ENCODE results near the gene HM13.
A peak's percentile ranks its signal among the peaks of the same experiment; 100 is the strongest.
"Not testable (repeated sequence)": the region's sequence is repeated elsewhere in the genome, so short reads cannot be mapped to it uniquely, and the experiment has no call there.

Gene HM13

GRCh38 chr20:31497838-31498540 is 16.3 kb upstream of the HM13 start:
- no peak for DNase-seq (ENCODE audit: extremely low read depth in 1 of 2, low read depth in 1 of 2)

DNA sequence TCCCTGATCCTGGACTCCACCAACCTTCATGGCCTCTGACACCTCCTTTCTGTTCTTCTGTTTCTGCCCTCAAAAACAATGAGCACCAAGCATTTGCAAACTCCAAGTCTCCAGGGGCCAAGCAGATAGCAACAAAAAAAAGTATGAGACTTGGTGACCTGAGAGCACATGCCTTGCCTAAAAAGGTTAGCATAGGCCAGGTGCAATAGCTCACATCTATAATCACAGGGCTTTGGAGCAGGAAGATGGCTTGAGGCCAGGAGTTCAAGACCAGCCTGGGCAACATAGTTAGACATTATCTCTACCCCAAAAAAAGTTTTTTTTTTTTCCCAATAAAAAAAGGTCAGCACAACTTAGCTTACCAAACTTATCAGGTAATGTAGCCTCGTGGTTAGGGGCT is 13.7 kb upstream of the HM13 start:
- DNase-seq (ENCODE audit: extremely low read depth in 1 of 2, low read depth in 1 of 2), result no peak

- DNase-seq (ENCODE audit: extremely low read depth in 1 of 2, low read depth in 1 of 2), result peak; percentile 40 to 65
Observed at GRCh38 chr20:31502884-31503673, 11.2 kb upstream of the HM13 start.

GRCh38 chr20:31505903-31506302 is 8.3 kb upstream of the HM13 start:
- no peak for DNase-seq (ENCODE audit: extremely low read depth in 1 of 2, low read depth in 1 of 2)

- DNase-seq (ENCODE audit: extremely low read depth in 1 of 2, low read depth in 1 of 2), result no peak
Observed at GRCh38 chr20:31508517-31509244, 5.6 kb upstream of the HM13 start.

- no peak for DNase-seq (ENCODE audit: extremely low read depth in 1 of 2, low read depth in 1 of 2)
Observed at GRCh38 chr20:31515072-31515774, 981 bp downstream of the HM13 start.

DNA sequence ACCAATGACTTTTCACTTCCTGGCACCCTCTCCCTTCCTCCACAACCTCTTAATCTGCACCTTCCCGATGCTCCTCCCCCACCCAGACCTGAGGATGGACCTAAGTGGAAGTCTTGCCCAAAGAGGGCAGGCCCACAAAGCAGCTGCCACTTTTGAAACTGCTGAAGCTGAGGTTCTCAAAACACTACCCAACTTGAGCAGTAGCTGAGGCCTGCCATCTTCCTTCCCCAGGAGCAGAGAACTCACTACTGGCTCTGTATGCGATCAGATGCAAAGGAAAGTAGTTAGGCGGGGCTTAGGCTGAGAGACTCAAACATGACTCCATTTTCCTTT is 1.5 kb downstream of the HM13 start:
- no peak for DNase-seq (ENCODE audit: extremely low read depth in 1 of 2, low read depth in 1 of 2)

DNA sequence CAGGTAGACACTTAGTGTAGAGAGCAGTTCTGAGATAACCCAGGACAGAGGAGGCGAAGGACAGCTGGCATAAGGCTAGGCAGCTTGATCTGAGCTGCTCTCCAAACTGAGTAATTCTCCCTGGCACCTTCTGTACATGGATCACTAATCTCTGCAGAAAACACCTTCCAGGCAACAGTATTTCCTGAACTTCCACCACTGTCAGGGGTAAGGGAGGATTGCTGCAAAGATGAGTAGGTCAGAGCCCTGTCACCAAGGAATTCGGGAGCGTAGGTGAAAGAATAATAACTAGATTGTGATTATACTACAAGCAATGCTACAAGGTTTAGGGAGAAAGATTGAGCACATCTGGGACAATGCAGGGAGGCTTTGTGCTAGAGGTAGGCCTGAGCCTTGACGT is 1.9 kb downstream of the HM13 start:
- DNase-seq (ENCODE audit: extremely low read depth in 1 of 2, low read depth in 1 of 2), result no peak

- DNase-seq (ENCODE audit: extremely low read depth in 1 of 2, low read depth in 1 of 2), result no peak
Observed at GRCh38 chr20:31516651-31517050, 2.4 kb downstream of the HM13 start.

DNA sequence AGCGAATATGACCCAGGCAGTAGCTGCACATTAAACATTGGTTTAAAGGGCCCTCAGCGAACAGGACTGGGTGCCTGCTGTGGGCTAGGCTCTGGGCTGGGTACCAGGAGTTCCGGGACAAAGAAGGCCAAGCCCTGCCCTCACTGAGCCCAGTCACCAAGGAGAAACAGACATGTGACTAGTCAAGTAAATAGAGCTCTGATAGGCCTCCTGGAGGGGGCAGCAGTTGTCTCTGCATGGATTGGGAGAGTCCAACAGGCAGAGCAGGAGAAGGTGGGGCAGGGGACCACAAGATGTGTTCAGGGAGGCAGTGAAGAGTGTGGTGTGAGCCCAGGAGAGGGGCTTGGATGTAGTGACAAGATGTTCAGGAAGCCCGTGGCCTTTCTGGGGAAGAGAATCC is 3.1 kb downstream of the HM13 start:
- no peak for DNase-seq (ENCODE audit: extremely low read depth in 1 of 2, low read depth in 1 of 2)

DNA sequence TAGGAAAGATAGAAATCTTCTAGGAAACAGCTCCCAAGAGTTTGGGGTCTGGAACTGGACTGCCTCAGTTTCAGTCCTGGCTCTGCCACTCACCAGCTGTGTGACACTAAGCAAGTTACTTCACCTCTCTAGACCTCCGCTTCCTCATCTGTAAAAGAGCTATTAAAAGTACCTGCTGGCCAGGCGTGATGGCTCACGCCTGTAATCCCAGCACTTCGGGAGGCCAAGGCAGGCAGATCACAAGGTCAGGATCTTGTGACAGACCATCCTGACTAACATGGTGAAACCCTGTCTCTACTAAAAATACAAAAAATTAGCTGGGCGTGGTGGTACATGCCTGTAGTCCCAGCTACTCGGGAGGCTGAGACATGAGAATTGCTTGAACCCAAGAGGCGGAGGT is 7.0 kb downstream of the HM13 start:
- DNase-seq (ENCODE audit: extremely low read depth in 1 of 2, low read depth in 1 of 2), result not testable (repeated sequence)

- DNase-seq (ENCODE audit: extremely low read depth in 1 of 2, low read depth in 1 of 2), result no peak
Observed at GRCh38 chr20:31522731-31523130, 8.5 kb downstream of the HM13 start.

GRCh38 chr20:31523361-31524283 is 9.4 kb downstream of the HM13 start:
- no peak for DNase-seq (ENCODE audit: extremely low read depth in 1 of 2, low read depth in 1 of 2)

GRCh38 chr20:31527266-31527665 is 13.0 kb downstream of the HM13 start:
- DNase-seq (ENCODE audit: extremely low read depth in 1 of 2, low read depth in 1 of 2), result no peak

DNA sequence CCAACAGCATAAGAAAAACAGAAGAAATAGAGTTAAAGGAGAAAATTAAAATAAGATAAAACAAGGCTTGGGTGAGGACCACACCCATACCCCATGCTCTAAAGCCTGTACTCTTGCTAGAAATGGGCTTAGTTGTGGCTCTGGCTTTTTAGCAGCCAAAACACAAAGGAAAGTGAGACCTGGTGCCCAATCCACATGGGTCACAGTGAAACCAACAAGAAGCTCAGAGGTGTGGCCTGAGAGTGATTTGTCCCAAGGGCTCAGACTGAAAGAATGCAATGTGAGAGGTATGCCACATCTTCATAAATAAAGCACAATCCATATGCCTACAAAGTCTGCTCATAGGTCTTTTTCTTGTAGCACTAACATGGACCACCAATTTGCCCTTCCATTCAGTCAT is 21.1 kb downstream of the HM13 start:
- DNase-seq (ENCODE audit: extremely low read depth in 1 of 2, low read depth in 1 of 2), result no peak

DNA sequence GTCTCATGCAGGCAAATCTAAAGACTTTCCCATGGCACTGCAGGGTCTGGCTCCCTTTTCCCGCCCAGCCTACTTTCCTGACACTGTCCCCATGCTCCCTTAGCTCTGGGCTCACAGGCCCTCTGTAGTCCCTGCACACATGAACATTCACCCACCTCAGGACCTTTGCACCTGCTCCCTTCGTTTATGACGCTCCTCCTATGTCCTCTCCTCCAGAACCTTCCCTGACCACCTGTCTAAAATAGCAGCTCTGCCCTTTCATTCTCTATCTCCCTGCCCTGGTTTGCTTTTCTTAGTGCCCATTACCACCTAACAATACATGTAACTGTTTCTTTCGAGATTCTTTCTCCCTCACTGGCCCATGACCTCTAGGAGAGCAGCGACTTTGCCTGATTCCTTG is 22.3 kb downstream of the HM13 start:
- DNase-seq (ENCODE audit: extremely low read depth in 1 of 2, low read depth in 1 of 2), result no peak

GRCh38 chr20:31537116-31537871 is 23.1 kb downstream of the HM13 start:
- DNase-seq (ENCODE audit: extremely low read depth in 1 of 2, low read depth in 1 of 2), result no peak

DNA sequence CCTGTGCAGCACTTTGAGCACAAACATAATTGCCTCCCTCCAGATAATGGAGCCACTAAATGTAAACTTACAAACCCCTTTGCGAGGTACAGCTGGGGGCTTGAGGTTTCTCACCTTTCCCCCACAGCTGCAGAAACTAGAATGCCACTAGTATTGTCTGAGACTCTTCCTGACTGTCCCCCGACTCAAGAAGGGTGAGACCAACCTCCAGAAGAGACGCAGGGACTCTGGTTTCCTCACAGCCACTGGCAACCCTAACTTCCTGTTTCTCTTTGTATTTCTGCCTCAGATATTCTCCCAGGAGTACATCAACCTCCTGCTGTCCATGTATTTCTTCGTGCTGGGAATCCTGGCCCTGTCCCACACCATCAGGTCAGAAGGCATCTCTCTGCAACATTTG is 23.6 kb downstream of the HM13 start:
- no peak for DNase-seq (ENCODE audit: extremely low read depth in 1 of 2, low read depth in 1 of 2)

- no peak for DNase-seq (ENCODE audit: extremely low read depth in 1 of 2, low read depth in 1 of 2)
Observed at GRCh38 chr20:31538326-31538725, 24.1 kb downstream of the HM13 start.

- not testable (repeated sequence) for DNase-seq (ENCODE audit: extremely low read depth in 1 of 2, low read depth in 1 of 2)
Observed at GRCh38 chr20:31539636-31540035, 25.4 kb downstream of the HM13 start.

All from activated CD8-positive, alpha-beta memory T cell treated with anti-CD3 and anti-CD28 coated beads for 1 hour (primary cell).